Ishikawa (cell line): ENCODE data around the gene PTGES2.
A peak's percentile ranks its signal among the peaks of the same experiment; 100 is the strongest.

Source experiments
- CEBPB ChIP-seq: IDR thresholded peaks from 2 replicates; pipeline ENCODE4 v1.6.1; 2012
- CREB1 ChIP-seq: IDR thresholded peaks from 2 replicates; pipeline ENCODE4 v1.6.1; 2012; ENCODE audit warnings: low read depth
- EGR1 ChIP-seq: IDR thresholded peaks from 2 replicates; pipeline ENCODE4 v1.6.1; 2012
- EP300 ChIP-seq: IDR thresholded peaks from 2 replicates; pipeline ENCODE4 v1.6.1; 2012; ENCODE audit warnings: borderline replicate concordance
- FOXM1 ChIP-seq: IDR thresholded peaks from 2 replicates; pipeline ENCODE4 v1.6.1; 2012; ENCODE audit warnings: low read depth, borderline replicate concordance
- MAX ChIP-seq: IDR thresholded peaks from 2 replicates; pipeline ENCODE4 v1.6.1; 2012
- NFIC ChIP-seq: IDR thresholded peaks from 2 replicates; pipeline ENCODE4 v1.6.1; 2012
- RAD21 ChIP-seq: IDR thresholded peaks from 2 replicates; pipeline ENCODE4 v1.6.1; 2012; ENCODE audit warnings: low read depth
- TAF1 ChIP-seq: IDR thresholded peaks from 2 replicates; pipeline ENCODE4 v1.6.1; 2012; ENCODE audit warnings: low read depth, mild to moderate bottlenecking
- TCF12 ChIP-seq: IDR thresholded peaks from 2 replicates; pipeline ENCODE4 v1.6.1; 2012; ENCODE audit warnings: low read depth
- TEAD4 ChIP-seq: IDR thresholded peaks from 2 replicates; pipeline ENCODE4 v1.6.1; 2012
- USF1 ChIP-seq: IDR thresholded peaks from 2 replicates; pipeline ENCODE4 v1.6.1; 2012
- YY1 ChIP-seq: IDR thresholded peaks from 2 replicates; pipeline ENCODE4 v1.6.1; 2012; ENCODE audit warnings: low read depth
- ZBTB7A ChIP-seq: IDR thresholded peaks from 2 replicates; pipeline ENCODE4 v1.6.1; 2012; ENCODE audit warnings: low read depth
- TF ChIP-seq, protein P1 (sequence below): IDR thresholded peaks from 2 replicates; pipeline ENCODE4 v1.6.1; 2012; ENCODE audit warnings: low read depth, mild to moderate bottlenecking

PTGES2 gene

GRCh38 chr9:128125580-128126354 is 1.8 kb downstream of the PTGES2 start:
- no peak for TF ChIP-seq ZBTB7A
- TF ChIP-seq RAD21: no peak
- no peak for TF ChIP-seq MAX
- TF ChIP-seq, protein P1, sequence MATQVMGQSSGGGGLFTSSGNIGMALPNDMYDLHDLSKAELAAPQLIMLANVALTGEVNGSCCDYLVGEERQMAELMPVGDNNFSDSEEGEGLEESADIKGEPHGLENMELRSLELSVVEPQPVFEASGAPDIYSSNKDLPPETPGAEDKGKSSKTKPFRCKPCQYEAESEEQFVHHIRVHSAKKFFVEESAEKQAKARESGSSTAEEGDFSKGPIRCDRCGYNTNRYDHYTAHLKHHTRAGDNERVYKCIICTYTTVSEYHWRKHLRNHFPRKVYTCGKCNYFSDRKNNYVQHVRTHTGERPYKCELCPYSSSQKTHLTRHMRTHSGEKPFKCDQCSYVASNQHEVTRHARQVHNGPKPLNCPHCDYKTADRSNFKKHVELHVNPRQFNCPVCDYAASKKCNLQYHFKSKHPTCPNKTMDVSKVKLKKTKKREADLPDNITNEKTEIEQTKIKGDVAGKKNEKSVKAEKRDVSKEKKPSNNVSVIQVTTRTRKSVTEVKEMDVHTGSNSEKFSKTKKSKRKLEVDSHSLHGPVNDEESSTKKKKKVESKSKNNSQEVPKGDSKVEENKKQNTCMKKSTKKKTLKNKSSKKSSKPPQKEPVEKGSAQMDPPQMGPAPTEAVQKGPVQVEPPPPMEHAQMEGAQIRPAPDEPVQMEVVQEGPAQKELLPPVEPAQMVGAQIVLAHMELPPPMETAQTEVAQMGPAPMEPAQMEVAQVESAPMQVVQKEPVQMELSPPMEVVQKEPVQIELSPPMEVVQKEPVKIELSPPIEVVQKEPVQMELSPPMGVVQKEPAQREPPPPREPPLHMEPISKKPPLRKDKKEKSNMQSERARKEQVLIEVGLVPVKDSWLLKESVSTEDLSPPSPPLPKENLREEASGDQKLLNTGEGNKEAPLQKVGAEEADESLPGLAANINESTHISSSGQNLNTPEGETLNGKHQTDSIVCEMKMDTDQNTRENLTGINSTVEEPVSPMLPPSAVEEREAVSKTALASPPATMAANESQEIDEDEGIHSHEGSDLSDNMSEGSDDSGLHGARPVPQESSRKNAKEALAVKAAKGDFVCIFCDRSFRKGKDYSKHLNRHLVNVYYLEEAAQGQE: no peak
- no peak for TF ChIP-seq TCF12

DNA sequence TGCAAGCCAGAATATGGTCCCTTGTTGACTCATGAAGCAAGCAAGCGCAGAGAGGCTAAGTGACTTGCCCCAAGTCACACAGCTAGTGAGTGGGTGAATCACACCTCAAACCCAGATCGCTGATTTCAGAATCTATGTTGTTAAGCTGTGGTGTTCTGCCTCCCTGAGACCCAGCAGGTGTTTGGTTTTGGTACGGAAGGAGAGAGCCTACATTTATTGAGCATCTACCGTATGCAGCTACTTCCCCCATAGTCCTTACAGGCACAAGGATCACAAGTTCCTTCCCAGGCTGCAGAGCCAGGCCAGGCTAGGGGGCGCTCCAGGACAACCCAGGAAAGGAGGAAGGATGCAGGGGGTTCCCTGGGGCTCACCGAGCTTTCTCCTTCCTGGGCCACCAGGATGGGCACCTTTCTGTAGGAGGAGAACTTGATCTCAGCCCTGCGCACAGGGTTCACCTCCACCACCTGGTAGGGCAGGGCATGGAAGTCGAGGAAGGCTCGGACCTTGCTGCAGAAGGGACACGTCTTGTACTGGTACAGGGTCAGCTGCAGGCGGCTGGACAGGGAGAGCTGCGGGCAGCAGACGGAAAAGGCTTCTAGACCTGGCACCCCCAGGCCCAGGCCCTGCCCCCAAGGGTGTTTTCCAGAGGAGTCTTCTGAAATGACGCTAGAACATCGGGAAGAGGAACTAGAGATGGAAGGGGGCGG is 2.5 kb downstream of the PTGES2 start:
- TF ChIP-seq ZBTB7A: no peak
- TF ChIP-seq TEAD4: no peak
- peak; percentile 65 for TF ChIP-seq RAD21

GRCh38 chr9:128124451-128124850 is 3.1 kb downstream of the PTGES2 start:
- TF ChIP-seq ZBTB7A (no peak), NFIC (no peak), YY1 (no peak), RAD21 (no peak), USF1 (no peak), CEBPB (no peak), FOXM1 (no peak), CREB1 (no peak), TCF12 (no peak), EGR1 (no peak), EP300 (no peak)
- TF ChIP-seq, protein P1: no peak

GRCh38 chr9:128123451-128124080 is 4.0 kb downstream of the PTGES2 start:
- TF ChIP-seq, protein P1: no peak
- no peak for TF ChIP-seq FOXM1
- TF ChIP-seq TAF1: no peak
- TF ChIP-seq EGR1: no peak
- TF ChIP-seq MAX: no peak
- TF ChIP-seq ZBTB7A: no peak
- TF ChIP-seq YY1: no peak
- no peak for TF ChIP-seq CREB1
- TF ChIP-seq TEAD4: no peak
- TF ChIP-seq RAD21: no peak
- no peak for TF ChIP-seq EP300

- TF ChIP-seq, protein P1: no peak
- TF ChIP-seq USF1: no peak
- no peak for TF ChIP-seq TAF1
- TF ChIP-seq NFIC: no peak
- no peak for TF ChIP-seq MAX
- no peak for TF ChIP-seq ZBTB7A
- TF ChIP-seq CEBPB: no peak
- TF ChIP-seq FOXM1: no peak
- no peak for TF ChIP-seq TCF12
- TF ChIP-seq TEAD4: no peak
- no peak for TF ChIP-seq EP300
- no peak for TF ChIP-seq YY1
- TF ChIP-seq RAD21: no peak
- TF ChIP-seq EGR1: no peak
- no peak for TF ChIP-seq CREB1
These were observed 4.7 kb downstream of the PTGES2 start for GRCh38 chr9:128122809-128123175.
